Left lung (tissue), 10 donors: ENCODE results near the gene RASSF5. TPM values are rescaled to one million over a fixed set of nuclear protein-coding genes. Genes with fewer than 3 reads are reported as not detected.
A peak's percentile ranks its signal among the peaks of the same experiment; 100 is the strongest.

ENCODE experiments used
- ATAC-seq: fragments of 200-7000 bp; cut with Tn5 transposase; one replicate; pipeline ENCODE4 v1.9.1; 2020; ENCODE audit warnings: moderate library complexity
- DNase-seq, 4 donors: peaks; one replicate each; pipeline ENCODE4 v3.0.0-alpha.2; 2013 to 2020
- H3K27ac ChIP-seq, 2 donors: fragments of 200-600 bp; sonication (generic) in 1 of 2; one replicate each; pipeline versions ENCODE4 v1.5.0 to v1.8.0; 2020 to 2021
- H3K27me3 ChIP-seq, 2 donors: fragments of 200-600 bp; sonication (generic) in 1 of 2; one replicate each; pipeline versions ENCODE4 v1.5.0 to v1.8.0; 2020 to 2021
- H3K36me3 ChIP-seq, 2 donors: fragments of 200-600 bp; sonication (generic) in 1 of 2; one replicate each; pipeline versions ENCODE4 v1.5.0 to v1.8.0; 2020 to 2021
- H3K4me1 ChIP-seq, 2 donors: fragments of 200-600 bp; one replicate each; pipeline ENCODE4 v1.8.0; 2021
- H3K4me3 ChIP-seq, 2 donors: fragments of 200-600 bp; sonication (generic) in 1 of 2; one replicate each; pipeline versions ENCODE4 v1.5.0 to v1.8.0; 2020 to 2021; ENCODE audit warnings: mild to moderate bottlenecking in 1 of 2
- H3K9me3 ChIP-seq, 2 donors: fragments of 200-600 bp; sonication (generic) in 1 of 2; one replicate each; pipeline versions ENCODE4 v1.5.0 to v1.8.0; 2020 to 2021
- CTCF ChIP-seq, 2 donors: fragments of 200-600 bp; sonication (generic) in 1 of 2; IDR thresholded peaks; one replicate each; pipeline versions ENCODE4 v1.5.0 to v1.8.0; 2021; ENCODE audit warnings: antibody characterized with exemption in 2 of 2
- intact Hi-C, 2 donors: fragments of 100-400 bp; cut with DNase I; formaldehyde crosslinking; loops; one replicate each; pipeline versions ENCODE4 v1.11.2 to v1.14.2; 2022
- microRNA-seq, 2 donors: library from miRNA; unstranded; fragments of <30 nt; microRNA quantifications; one replicate each; pipeline ENCODE4, GENCODE V29; 2019
- polyA plus RNA-seq, 6 donors: library from polyadenylated mRNA; unstranded; fragments of 120-200 nt; gene quantifications; one replicate each; pipeline ENCODE4 v1.2.1, GENCODE V29; 2013; ENCODE audit not compliant: insufficient read length in 6 of 6
- total RNA-seq, 2 donors: library from RNA; stranded (reverse); fragmentation: NEBNext Ultra II Directional; extraction: Animal tissue kit (Norgen Biotek cat#: 25700); gene quantifications; one replicate each; pipeline ENCODE4 v1.2.1, GENCODE V29; 2021
- donor health status: DM: no; HTN: yes; CAD: no.
- donor health status: DM: no; HTN: no; CAD: no.

RASSF5 gene
- total and polyA plus RNA-seq, 8 donors: 5.8 to 40.9 (median 11.6) TPM

GRCh38 chr1:206635978-206636345, 128.6 kb downstream of the RASSF5 start:
- Histone ChIP-seq H3K27ac (peak overlapping the region; percentile 79 to 89), H3K4me1 (peaks cover 21 to 38% of the 10 kb centered on the region in 2 donors), H3K4me3 (peak overlapping the region; percentile 86 to 98), H3K27me3 (peaks cover 0 to 10% of the 10 kb centered on the region in 2 donors), H3K9me3 (no peaks in the 10 kb centered on the region), H3K36me3 (no peaks in the 10 kb centered on the region)
- peak; percentile 7 for ATAC-seq
- TF ChIP-seq CTCF (IDR thresholded peaks at IDR 0.05): no peak
- intact Hi-C loops: no loop called here
- no peak for DNase-seq

- H3K27ac ChIP-seq: peak overlapping the region in 1 of 2 donors; percentile 89
- no peaks in the 10 kb centered on the region for H3K36me3 ChIP-seq
- no peak for TF ChIP-seq CTCF (IDR thresholded peaks at IDR 0.05)
- H3K27me3 ChIP-seq: peaks cover 0 to 10% of the 10 kb centered on the region in 2 donors
- H3K9me3 ChIP-seq: no peaks in the 10 kb centered on the region
- ATAC-seq (no peak), DNase-seq (no peak)
- peak overlapping the region in 1 of 2 donors; percentile 9 for H3K4me3 ChIP-seq
- H3K4me1 ChIP-seq: peaks cover 21 to 38% of the 10 kb centered on the region in 2 donors
- intact Hi-C loops: no loop called here
Measured at GRCh38 chr1:206636671-206637070, 129.3 kb downstream of the RASSF5 start.

GRCh38 chr1:206637605-206638004, 130.3 kb downstream of the RASSF5 start:
- Histone ChIP-seq H3K36me3 (no peaks in the 10 kb centered on the region), H3K4me1 (peaks cover 21 to 38% of the 10 kb centered on the region in 2 donors), H3K27me3 (peaks cover 0 to 10% of the 10 kb centered on the region in 2 donors), H3K27ac (peak overlapping the region in 1 of 2 donors; percentile 37), H3K4me3 (no peak overlapping the region), H3K9me3 (no peaks in the 10 kb centered on the region)
- no peak for TF ChIP-seq CTCF (IDR thresholded peaks at IDR 0.05)
- ATAC-seq: no peak
- intact Hi-C loops: no loop called here
- no peak for DNase-seq

Small RNA genes within 50 kb of the gene (microRNA-seq; reads per million reads assigned to microRNA genes)
- gene MIR6769B: 0.50 to 0.96 reads per million in 2 donors

Other genes starting within 250 kb of the RASSF5 start
- gene IKBKE, start 37.1 kb upstream of the RASSF5 start, total RNA-seq: 10 to 100 TPM in 1 of 2 donors, 1 to 10 TPM in 1; 8.7 to 17.8 TPM
- gene IKBKE, start 37.1 kb upstream of the RASSF5 start, polyA plus RNA-seq: 1 to 10 TPM; 4.7 to 9.4 (median 6.7) TPM
- 10 to 100 TPM; 37.5 to 39.5 TPM for gene EIF2D, start 104.9 kb downstream of the RASSF5 start, total RNA-seq
- 100 to 1,000 TPM in 3 of 6 donors, 10 to 100 TPM in 3; 81.6 to 110 (median 97.8) TPM for gene EIF2D, start 104.9 kb downstream of the RASSF5 start, polyA plus RNA-seq
- gene DYRK3, start 128.0 kb downstream of the RASSF5 start, total RNA-seq: 10 to 100 TPM; 11.5 to 11.8 TPM
- 1 to 10 TPM; 6.1 to 9.9 (median 8.2) TPM for gene DYRK3, start 128.0 kb downstream of the RASSF5 start, polyA plus RNA-seq
- 100 to 1,000 TPM in 1 of 2 donors, 10 to 100 TPM in 1; 92.2 to 113 TPM for gene MAPKAPK2, start 177.4 kb downstream of the RASSF5 start, total RNA-seq
- 10 to 100 TPM; 53.1 to 68.5 (median 59.3) TPM for gene MAPKAPK2, start 177.4 kb downstream of the RASSF5 start, polyA plus RNA-seq